Measurements from ENCODE around the gene MRAP.

GRCh38 chr21:32350211-32350980, 51.7 kb downstream of the MRAP start:
- no peak for TF ChIP-seq CTCF (IDR thresholded peaks at IDR 0.05; ENCODE audit: low read length)
- TF ChIP-seq EZH2 (IDR thresholded peaks at IDR 0.05; ENCODE audit: borderline replicate concordance, low read length) = no peak
